Natural killer cell treated with Interleukin-12 subunit alpha and Interleukin-12 subunit beta and Interleukin-15 and Interleukin-18, amount 100 ng/mL, for 72 hours (primary cell): ENCODE measurements around the gene ATP2A1. TPM values are rescaled to one million over a fixed set of nuclear protein-coding genes. Genes with fewer than 3 reads are reported as not detected.
"Not testable (repeated sequence)": the region's sequence is repeated elsewhere in the genome, so short reads cannot be mapped to it uniquely, and the experiment has no call there.

Experiments
- ATAC-seq, 2 donors: fragments of 150-1000 bp; cut with Tn5 transposase in 1 of 2; sonication (Bioruptor Pico), chemical (Tn5 transposase) in 1 of 2; 2 replicates each; pipeline ENCODE4 v1.10.0; 2021
- DNase-seq: peaks from one replicate; pipeline ENCODE4 v3.0.0; 2022; ENCODE audit warnings: low spot score
- H3K27ac Mint-ChIP-seq, 2 donors: 1 replicate in 1 of 2; 2 replicates in 1 of 2; pipeline ENCODE4 v1.8.0; 2022; ENCODE audit warnings: mixed read lengths in 2 of 2, mild to moderate bottlenecking in 1 of 2, moderate library complexity in 1 of 2
- H3K27me3 Mint-ChIP-seq, 2 donors: 1 replicate in 1 of 2; 2 replicates in 1 of 2; pipeline ENCODE4 v1.8.0; 2022; ENCODE audit warnings: mixed read lengths in 2 of 2
- H3K36me3 Mint-ChIP-seq: one replicate; pipeline ENCODE4 v1.8.0; 2022; ENCODE audit warnings: mixed read lengths
- H3K4me1 Mint-ChIP-seq, 2 donors: 1 replicate in 1 of 2; 2 replicates in 1 of 2; pipeline ENCODE4 v1.8.0; 2022; ENCODE audit warnings: low read depth in 2 of 2, mixed read lengths in 2 of 2, mild to moderate bottlenecking in 1 of 2
- H3K4me3 Mint-ChIP-seq: one replicate; pipeline ENCODE4 v1.8.0; 2022; ENCODE audit warnings: mixed read lengths
- H3K9me3 Mint-ChIP-seq: 2 replicates; pipeline ENCODE4 v1.8.0; 2022; ENCODE audit warnings: mixed read lengths
- total RNA-seq, 2 donors: library from RNA; stranded (reverse); gene quantifications; one replicate each; pipeline ENCODE4 v1.2.3, GENCODE V29; 2022

ATP2A1 gene
- total RNA-seq, 2 donors from 2014 or later = 1.4 to 5.0 TPM

GRCh38 chr16:28933171-28933570 lies 54.9 kb downstream of the ATP2A1 start:
- Mint-ChIP-seq H3K4me1 (peaks cover 26 to 33% of the 10 kb centered on the region in 2 donors), H3K27ac (peak overlapping the region in 1 of 2 donors; percentile 95), H3K36me3 (no peaks in the 10 kb centered on the region), H3K9me3 (no peaks in the 10 kb centered on the region), H3K27me3 (no peaks in the 10 kb centered on the region), H3K4me3 (no peak overlapping the region)
- no peak for DNase-seq
- ATAC-seq = no peak

GRCh38 chr16:28935346-28935745 lies 57.1 kb downstream of the ATP2A1 start:
- Mint-ChIP-seq H3K4me3 (no peak overlapping the region), H3K9me3 (no peaks in the 10 kb centered on the region), H3K4me1 (peaks cover 23 to 33% of the 10 kb centered on the region in 2 donors), H3K27ac (peak overlapping the region in 1 of 2 donors; percentile 31), H3K36me3 (no peaks in the 10 kb centered on the region), H3K27me3 (peaks cover 0 to 3% of the 10 kb centered on the region in 2 donors)
- DNase-seq (no peak), ATAC-seq (no peak)

GRCh38 chr16:28935924-28936783 lies 57.9 kb downstream of the ATP2A1 start:
- peak overlapping the region; percentile 31 to 59 for H3K27ac Mint-ChIP-seq
- H3K27me3 Mint-ChIP-seq = peaks cover 0 to 3% of the 10 kb centered on the region in 2 donors
- H3K9me3 Mint-ChIP-seq = no peaks in the 10 kb centered on the region
- DNase-seq (peak; percentile 92), ATAC-seq (peak; percentile 100)
- no peaks in the 10 kb centered on the region for H3K36me3 Mint-ChIP-seq
- H3K4me1 Mint-ChIP-seq = peaks cover 16 to 26% of the 10 kb centered on the region in 2 donors
- peak overlapping the region; percentile 84 for H3K4me3 Mint-ChIP-seq

- H3K27ac Mint-ChIP-seq = peak overlapping the region; percentile 31 to 59
- H3K4me3 Mint-ChIP-seq = peak overlapping the region; percentile 84
- no peaks in the 10 kb centered on the region for H3K9me3 Mint-ChIP-seq
- DNase-seq (no peak), ATAC-seq (no peak)
- peaks cover 16 to 26% of the 10 kb centered on the region in 2 donors for H3K4me1 Mint-ChIP-seq
- H3K36me3 Mint-ChIP-seq = no peaks in the 10 kb centered on the region
- H3K27me3 Mint-ChIP-seq = peaks cover 0 to 3% of the 10 kb centered on the region in 2 donors
These were observed 58.5 kb downstream of the ATP2A1 start for GRCh38 chr16:28936784-28937155.

GRCh38 chr16:28937222-28937876 lies 59.1 kb downstream of the ATP2A1 start:
- Mint-ChIP-seq H3K9me3 (no peaks in the 10 kb centered on the region), H3K4me3 (no peak overlapping the region), H3K27me3 (peaks cover 0 to 3% of the 10 kb centered on the region in 2 donors), H3K36me3 (no peaks in the 10 kb centered on the region), H3K4me1 (peaks cover 16 to 26% of the 10 kb centered on the region in 2 donors), H3K27ac (peak overlapping the region in 1 of 2 donors; percentile 37)
- DNase-seq (no peak), ATAC-seq (no peak)

- DNase-seq = no peak
- no peaks in the 10 kb centered on the region for H3K9me3 Mint-ChIP-seq
- H3K36me3 Mint-ChIP-seq = no peaks in the 10 kb centered on the region
- no peak overlapping the region for H3K4me3 Mint-ChIP-seq
- ATAC-seq = no peak
- peaks cover 17 to 27% of the 10 kb centered on the region in 2 donors for H3K4me1 Mint-ChIP-seq
- H3K27me3 Mint-ChIP-seq = peaks cover 0 to 3% of the 10 kb centered on the region in 2 donors
- peak overlapping the region in 1 of 2 donors; percentile 37 for H3K27ac Mint-ChIP-seq
These were observed 60.4 kb downstream of the ATP2A1 start for GRCh38 chr16:28938721-28939120.

GRCh38 chr16:28939825-28940224 lies 61.5 kb downstream of the ATP2A1 start:
- ATAC-seq = not testable (repeated sequence)

GRCh38 chr16:28943281-28943680 lies 65.0 kb downstream of the ATP2A1 start:
- ATAC-seq = no peak
- H3K4me3 Mint-ChIP-seq = no peak overlapping the region
- no peak for DNase-seq
- H3K27me3 Mint-ChIP-seq = peaks cover 0 to 3% of the 10 kb centered on the region in 2 donors
- H3K4me1 Mint-ChIP-seq = peaks cover 14 to 17% of the 10 kb centered on the region in 2 donors
- H3K36me3 Mint-ChIP-seq = no peaks in the 10 kb centered on the region
- H3K9me3 Mint-ChIP-seq = no peaks in the 10 kb centered on the region
- H3K27ac Mint-ChIP-seq = peak overlapping the region; percentile 28 to 75

More at GRCh38 chr16:28939825-28940224, 61.5 kb downstream of the ATP2A1 start:
- not testable (repeated sequence) for H3K36me3 Mint-ChIP-seq, H3K27me3 Mint-ChIP-seq, H3K4me3 Mint-ChIP-seq, DNase-seq, H3K27ac Mint-ChIP-seq, H3K9me3 Mint-ChIP-seq
- peaks cover 15 to 24% of the 10 kb centered on the region in 2 donors for H3K4me1 Mint-ChIP-seq

GRCh38 chr16:28946681-28947080 lies 68.4 kb downstream of the ATP2A1 start:
- no peak for DNase-seq
- Mint-ChIP-seq H3K4me3 (no peak overlapping the region), H3K36me3 (no peaks in the 10 kb centered on the region), H3K27ac (no peak overlapping the region), H3K4me1 (peaks cover 17 to 23% of the 10 kb centered on the region in 2 donors), H3K9me3 (no peaks in the 10 kb centered on the region), H3K27me3 (no peaks in the 10 kb centered on the region)
- ATAC-seq = no peak

GRCh38 chr16:28950648-28951409 lies 72.5 kb downstream of the ATP2A1 start, which contains the start of gene NFATC2IP:
Gene NFATC2IP, plus strand, starts transcription at chr16:28950937. Its CDS starts 75 bp downstream, at chr16:28951012.
- H3K27me3 Mint-ChIP-seq = no peaks in the 10 kb centered on the region
- H3K36me3 Mint-ChIP-seq = no peaks in the 10 kb centered on the region
- DNase-seq = peak; percentile 100
- H3K4me1 Mint-ChIP-seq = peaks cover 13 to 23% of the 10 kb centered on the region in 2 donors
- peak; percentile 98 for ATAC-seq
- H3K27ac Mint-ChIP-seq = peak within 1 kb of the TSS; percentile 73 to 97
- no peaks in the 10 kb centered on the region for H3K9me3 Mint-ChIP-seq
- H3K4me3 Mint-ChIP-seq = peak within 1 kb of the TSS; percentile 88

GRCh38 chr16:28951410-28951943 lies 73.2 kb downstream of the ATP2A1 start:
- Mint-ChIP-seq H3K36me3 (peaks cover 3% of the 10 kb centered on the region), H3K27me3 (no peaks in the 10 kb centered on the region), H3K27ac (peak overlapping the region; percentile 73 to 97), H3K9me3 (no peaks in the 10 kb centered on the region), H3K4me3 (peak overlapping the region; percentile 88), H3K4me1 (peaks cover 10 to 23% of the 10 kb centered on the region in 2 donors)
- DNase-seq (peak; percentile 71), ATAC-seq (no peak)
